Stimulated activated CD8-positive, alpha-beta memory T cell treated with anti-CD3 and anti-CD28 coated beads, Interleukin-4, amount 100 ng/mL, for 24 hours (primary cell): ENCODE measurements around the gene MAML3.
"Not testable (repeated sequence)": the region's sequence is repeated elsewhere in the genome, so short reads cannot be mapped to it uniquely, and the experiment has no call there.

Experiments used
- DNase-seq: peaks from one replicate; pipeline ENCODE4 v3.0.0-alpha.2; 2020; ENCODE audit warnings: low read depth

MAML3 gene

GRCh38 chr4:139720806-139721205 is 433.2 kb downstream of the MAML3 start:
- no peak for DNase-seq

GRCh38 chr4:139719381-139720101 is 434.4 kb downstream of the MAML3 start:
- no peak for DNase-seq

GRCh38 chr4:139718833-139719232 is 435.2 kb downstream of the MAML3 start:
- DNase-seq: no peak

- DNase-seq: no peak
Observed at GRCh38 chr4:139718358-139718757, 435.6 kb downstream of the MAML3 start.

- no peak for DNase-seq
Observed at GRCh38 chr4:139715746-139716391, 438.1 kb downstream of the MAML3 start.

GRCh38 chr4:139712882-139713281 is 441.1 kb downstream of the MAML3 start:
- no peak for DNase-seq

GRCh38 chr4:139711461-139711860 is 442.5 kb downstream of the MAML3 start:
- DNase-seq: no peak

GRCh38 chr4:139710073-139710472 is 443.9 kb downstream of the MAML3 start:
- DNase-seq: no peak

GRCh38 chr4:139709660-139710059 is 444.3 kb downstream of the MAML3 start:
- DNase-seq: no peak

- no peak for DNase-seq
Observed at GRCh38 chr4:139704915-139705485, 449.0 kb downstream of the MAML3 start.

- no peak for DNase-seq
Observed at GRCh38 chr4:139700568-139700967, 453.4 kb downstream of the MAML3 start.

GRCh38 chr4:139698167-139698925 is 455.6 kb downstream of the MAML3 start:
- DNase-seq: not testable (repeated sequence)

GRCh38 chr4:139696491-139696890 is 457.5 kb downstream of the MAML3 start:
- DNase-seq: no peak

GRCh38 chr4:139694522-139695107 is 459.4 kb downstream of the MAML3 start:
- DNase-seq: no peak

GRCh38 chr4:139692309-139693012 is 461.5 kb downstream of the MAML3 start:
- no peak for DNase-seq

- DNase-seq: no peak
Observed at GRCh38 chr4:139690419-139690818, 463.6 kb downstream of the MAML3 start.

GRCh38 chr4:139689093-139689722 is 464.8 kb downstream of the MAML3 start:
- DNase-seq: no peak

- DNase-seq: no peak
Observed at GRCh38 chr4:139686988-139687387, 467.0 kb downstream of the MAML3 start.

- DNase-seq: no peak
Observed at GRCh38 chr4:139686130-139686529, 467.9 kb downstream of the MAML3 start.

- DNase-seq: no peak
Observed at GRCh38 chr4:139685180-139685579, 468.8 kb downstream of the MAML3 start.

- DNase-seq: no peak
Observed at GRCh38 chr4:139684351-139684750, 469.6 kb downstream of the MAML3 start.
